ENCODE results near the gene KRT7.

KRT7 gene

GRCh38 chr12:52253391-52254179, 20.5 kb downstream of the KRT7 start:
- H3F3A ChIP-seq (ENCODE audit: low read depth): no peaks in the 10 kb centered on the region
- H3K36me3 ChIP-seq (ENCODE audit: insufficient read depth, low read length): no peaks in the 10 kb centered on the region
- H3K27me3 ChIP-seq (ENCODE audit: insufficient read depth, low read length, poor library complexity, severe bottlenecking): no peaks in the 10 kb centered on the region
- H3K79me2 ChIP-seq (ENCODE audit: insufficient read depth, low read length): no peaks in the 10 kb centered on the region
- H3K9me3 ChIP-seq (ENCODE audit: insufficient read depth, low read depth, low read length): no peaks in the 10 kb centered on the region
- H3K9me2 ChIP-seq (replicated peaks; ENCODE audit: low read depth, low read length): no peaks in the 10 kb centered on the region
- H4K20me1 ChIP-seq (ENCODE audit: insufficient read depth, low read length, poor library complexity, severe bottlenecking): no peaks in the 10 kb centered on the region
- no peak overlapping the region for H3K4me3 ChIP-seq (ENCODE audit: low read length, poor library complexity, severe bottlenecking)
- no peaks in the 10 kb centered on the region for H3K4me1 ChIP-seq (ENCODE audit: insufficient read depth, low read length, poor library complexity, severe bottlenecking)
- H2AFZ ChIP-seq (ENCODE audit: low read length): no peak overlapping the region
- no peak overlapping the region for H3K9ac ChIP-seq (ENCODE audit: low read depth, low read length, poor library complexity, severe bottlenecking)
- no peak overlapping the region for H3K4me2 ChIP-seq (ENCODE audit: low read depth, low read length, poor library complexity, severe bottlenecking)
- TF ChIP-seq CTCF (conservative IDR thresholded peaks at IDR 0.05; ENCODE audit: low read length) (no peak), EZH2phosphoT487 (IDR thresholded peaks at IDR 0.05; ENCODE audit: borderline replicate concordance) (no peak)

DNA sequence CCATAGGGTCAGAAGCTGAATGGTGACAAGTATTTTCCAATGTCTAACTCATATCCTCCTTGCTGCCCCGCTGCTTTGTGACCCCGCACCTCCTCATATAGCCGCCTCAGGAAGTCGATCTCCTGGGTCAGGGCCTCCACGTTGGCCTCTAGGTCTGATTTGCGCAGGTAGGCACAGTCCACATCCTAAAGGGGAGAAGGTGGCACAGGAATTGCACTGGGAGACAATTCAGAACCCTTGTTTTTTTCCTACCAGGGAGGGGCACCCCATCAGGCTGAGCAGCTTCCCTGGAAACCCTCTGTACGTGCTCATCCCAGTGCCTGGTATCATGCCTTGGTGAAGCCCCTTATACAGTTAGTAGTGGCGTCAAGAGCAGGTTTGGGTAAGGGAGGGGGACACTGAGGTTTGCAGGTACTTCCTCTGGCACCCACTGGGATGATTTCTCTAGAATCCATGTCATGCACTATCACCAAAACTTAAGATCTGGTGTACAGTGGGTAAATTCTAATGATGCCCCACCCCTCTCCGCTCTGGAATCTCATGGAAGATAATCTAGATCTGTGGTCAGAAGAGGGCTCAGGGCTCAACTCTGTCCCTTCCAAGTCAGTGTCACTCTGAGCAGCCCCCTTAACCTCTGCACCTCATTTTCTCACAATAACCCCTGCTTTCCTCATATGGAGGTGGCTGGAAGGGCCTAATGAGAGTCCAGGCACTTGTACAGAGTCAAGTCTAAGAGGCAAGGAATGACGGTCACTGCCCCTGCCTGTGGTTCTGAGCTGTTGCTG, 21.3 kb downstream of the KRT7 start:
- Histone ChIP-seq H2AFZ (ENCODE audit: low read length) (no peak overlapping the region), H3F3A (ENCODE audit: low read depth) (0 out of 2 replicates have a peak, but pooled peaks cover 1% of the 10 kb centered on the region), H4K20me1 (ENCODE audit: insufficient read depth, low read length, poor library complexity, severe bottlenecking) (no peaks in the 10 kb centered on the region), H3K9me2 (replicated peaks; ENCODE audit: low read depth, low read length) (no peaks in the 10 kb centered on the region), H3K4me3 (ENCODE audit: low read length, poor library complexity, severe bottlenecking) (no peak overlapping the region), H3K27me3 (ENCODE audit: insufficient read depth, low read length, poor library complexity, severe bottlenecking) (no peaks in the 10 kb centered on the region), H3K4me1 (ENCODE audit: insufficient read depth, low read length, poor library complexity, severe bottlenecking) (peaks cover 4% of the 10 kb centered on the region), H3K79me2 (ENCODE audit: insufficient read depth, low read length) (no peaks in the 10 kb centered on the region), H3K4me2 (ENCODE audit: low read depth, low read length, poor library complexity, severe bottlenecking) (no peak overlapping the region), H3K9me3 (ENCODE audit: insufficient read depth, low read depth, low read length) (no peaks in the 10 kb centered on the region), H3K9ac (ENCODE audit: low read depth, low read length, poor library complexity, severe bottlenecking) (no peak overlapping the region), H3K36me3 (ENCODE audit: insufficient read depth, low read length) (no peaks in the 10 kb centered on the region)
- TF ChIP-seq CTCF (conservative IDR thresholded peaks at IDR 0.05; ENCODE audit: low read length) (no peak), EZH2phosphoT487 (IDR thresholded peaks at IDR 0.05; ENCODE audit: borderline replicate concordance) (no peak)

GRCh38 chr12:52254965-52255751, 22.1 kb downstream of the KRT7 start:
- Histone ChIP-seq H3K4me2 (ENCODE audit: low read depth, low read length, poor library complexity, severe bottlenecking) (no peak overlapping the region), H3K4me3 (ENCODE audit: low read length, poor library complexity, severe bottlenecking) (no peak overlapping the region), H3F3A (ENCODE audit: low read depth) (peaks cover 8% of the 10 kb centered on the region; the same call in 1 of the 2 replicates), H3K36me3 (ENCODE audit: insufficient read depth, low read length) (no peaks in the 10 kb centered on the region), H3K4me1 (ENCODE audit: insufficient read depth, low read length, poor library complexity, severe bottlenecking) (peaks cover 11% of the 10 kb centered on the region), H3K9ac (ENCODE audit: low read depth, low read length, poor library complexity, severe bottlenecking) (no peak overlapping the region), H4K20me1 (ENCODE audit: insufficient read depth, low read length, poor library complexity, severe bottlenecking) (no peaks in the 10 kb centered on the region), H3K9me3 (ENCODE audit: insufficient read depth, low read depth, low read length) (no peaks in the 10 kb centered on the region), H3K79me2 (ENCODE audit: insufficient read depth, low read length) (no peaks in the 10 kb centered on the region), H3K9me2 (replicated peaks; ENCODE audit: low read depth, low read length) (no peaks in the 10 kb centered on the region), H2AFZ (ENCODE audit: low read length) (no peak overlapping the region), H3K27me3 (ENCODE audit: insufficient read depth, low read length, poor library complexity, severe bottlenecking) (no peaks in the 10 kb centered on the region)
- TF ChIP-seq EZH2phosphoT487 (IDR thresholded peaks at IDR 0.05; ENCODE audit: borderline replicate concordance): no peak
- TF ChIP-seq CTCF (conservative IDR thresholded peaks at IDR 0.05; ENCODE audit: low read length): no peak

Measured in Loucy (cell line).